ENCODE measurements around the gene PEX1.
"Not testable (repeated sequence)": the region's sequence is repeated elsewhere in the genome, so short reads cannot be mapped to it uniquely, and the experiment has no call there.

The PEX1 gene

DNA sequence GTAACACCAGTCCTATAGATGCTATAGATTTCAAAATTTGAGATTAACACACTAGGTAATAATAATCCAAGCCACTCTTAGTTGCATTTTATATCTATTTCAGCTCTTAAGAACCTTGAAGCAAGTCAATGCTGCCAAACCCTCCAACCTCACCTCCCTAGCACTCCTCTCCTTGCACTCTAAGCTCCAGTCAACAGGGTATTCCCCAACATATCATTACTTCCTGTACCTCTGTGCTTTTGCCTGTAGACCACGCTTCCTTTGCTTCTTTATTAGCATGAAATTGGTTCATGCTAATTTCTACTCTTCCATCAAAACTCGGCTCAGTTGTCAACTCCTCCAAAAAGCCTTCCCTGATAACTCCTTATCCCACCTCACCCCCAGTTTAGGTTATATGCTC lies 24.6 kb downstream of the PEX1 start:
- no peak for DNase-seq

DNA sequence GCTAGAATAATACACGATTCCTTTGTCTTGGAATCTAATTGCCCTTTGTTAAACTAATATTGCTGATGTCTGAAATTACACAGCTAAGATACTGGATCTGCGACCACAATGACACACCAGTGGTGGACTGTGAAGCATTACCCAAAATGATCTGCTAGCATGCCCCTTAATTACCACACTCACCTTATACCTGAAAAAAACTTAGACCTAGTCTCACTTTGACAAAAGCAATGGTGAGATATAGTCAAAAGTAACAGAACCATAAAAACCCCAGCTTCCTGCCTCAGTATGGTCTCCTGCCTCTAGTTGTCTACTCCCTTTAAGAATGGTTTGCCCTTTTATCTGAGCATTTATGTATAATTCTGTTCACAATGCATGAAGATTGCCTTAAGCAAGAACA lies 29.8 kb downstream of the PEX1 start:
- DNase-seq: no peak

DNA sequence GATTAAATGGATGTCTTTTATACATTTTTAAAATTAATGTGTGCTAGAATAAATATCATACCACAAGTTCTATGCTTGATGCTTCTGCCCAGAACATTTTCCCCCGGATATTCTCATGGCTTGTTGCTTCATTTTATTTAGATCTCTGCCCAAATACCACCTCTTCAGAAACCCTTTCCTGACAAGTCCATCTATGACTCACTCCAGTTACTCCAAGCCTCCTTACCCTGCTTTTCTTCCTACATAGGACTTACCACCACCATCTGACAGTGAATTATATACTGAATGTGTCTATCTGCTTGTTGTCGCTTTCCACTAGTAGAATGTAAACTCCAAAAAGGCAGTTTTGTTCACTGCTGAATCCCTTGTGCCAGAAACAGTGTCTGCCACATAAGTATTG lies 31.4 kb downstream of the PEX1 start:
- no peak for DNase-seq

DNA sequence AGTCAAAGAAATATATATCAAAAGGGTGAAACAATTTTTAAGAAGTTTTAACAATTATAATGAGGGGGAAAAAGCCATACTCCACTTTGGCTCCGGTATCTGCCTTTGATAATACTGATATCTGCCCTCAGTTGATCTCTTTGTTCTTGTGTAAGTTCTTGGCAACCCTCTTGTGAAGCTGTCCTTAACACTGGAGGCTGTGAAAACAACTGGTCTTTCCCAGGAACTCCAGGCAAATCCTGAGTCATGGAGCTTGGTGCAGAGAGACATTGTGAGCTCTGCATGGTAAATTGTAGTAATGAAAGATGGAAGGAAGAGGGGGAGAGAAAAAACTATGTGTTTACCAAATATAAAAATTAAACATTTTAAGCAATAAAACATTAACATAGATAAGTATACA lies 38.7 kb downstream of the PEX1 start:
- DNase-seq: no peak

DNA sequence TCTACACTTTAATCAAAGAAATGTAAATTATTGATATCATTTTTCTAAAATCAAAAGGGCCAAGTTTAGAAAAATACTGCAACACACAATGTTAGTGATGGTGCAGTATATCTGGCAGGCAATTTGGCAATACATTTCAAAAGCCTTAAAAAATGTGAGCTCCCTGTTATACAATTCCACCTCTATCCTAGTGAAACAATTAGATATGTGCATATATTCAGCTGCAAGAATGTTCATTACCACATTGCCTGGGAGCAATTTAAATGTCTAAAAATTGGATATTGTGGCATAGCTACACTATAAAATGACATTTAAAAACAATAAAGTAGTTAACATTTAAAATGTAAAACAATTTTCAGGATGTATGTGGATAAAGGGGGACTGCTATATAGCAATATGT lies 40.5 kb downstream of the PEX1 start:
- DNase-seq: no peak

DNA sequence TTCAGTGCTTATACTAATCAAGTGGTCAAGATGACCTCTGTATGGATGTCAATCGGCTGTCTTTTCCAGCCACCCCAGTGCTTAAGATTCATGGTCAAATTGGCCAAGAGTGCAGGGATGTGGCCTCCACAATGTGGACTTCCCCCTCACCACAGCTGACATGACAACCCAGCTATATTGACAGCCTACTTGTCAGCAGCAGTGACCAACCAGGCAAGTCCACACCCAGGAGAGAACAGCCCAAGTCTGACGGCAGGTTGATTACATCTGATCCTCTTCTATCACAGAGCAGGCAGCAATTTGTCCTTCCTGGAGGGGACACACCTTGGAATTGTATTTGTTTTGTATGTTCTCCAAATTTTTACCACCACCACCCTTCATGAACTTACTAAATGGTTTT lies 42.3 kb downstream of the PEX1 start:
- DNase-seq: no peak

DNA sequence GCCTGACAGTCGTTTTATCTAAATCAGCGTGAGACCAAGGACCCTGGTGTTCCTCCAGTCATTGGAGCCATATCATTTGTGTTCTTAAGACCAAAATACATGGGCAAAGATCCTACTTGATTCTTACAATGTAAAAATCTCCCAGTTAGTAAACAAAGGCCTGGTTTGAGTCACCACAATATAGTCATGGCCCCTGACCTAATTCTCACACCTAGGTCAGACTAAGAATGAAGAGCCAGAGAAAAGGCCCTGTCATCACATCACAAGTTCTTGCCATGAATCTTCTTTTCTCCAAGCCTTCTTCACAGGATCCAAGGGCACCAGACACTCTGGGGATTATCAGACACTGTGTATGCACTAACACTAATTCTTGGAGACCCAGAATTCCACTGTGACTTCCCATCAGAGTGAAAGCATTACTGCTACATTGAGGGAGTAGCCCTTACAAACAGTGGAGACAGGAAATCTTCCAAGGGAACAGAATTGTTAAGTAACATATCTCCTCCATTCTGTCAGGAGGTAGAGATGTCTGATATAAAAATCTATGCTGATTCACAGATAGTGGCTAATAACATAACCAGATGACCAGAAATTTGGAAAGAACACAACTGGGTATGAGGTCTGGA lies 42.9 kb downstream of the PEX1 start:
- DNase-seq: no peak

DNA sequence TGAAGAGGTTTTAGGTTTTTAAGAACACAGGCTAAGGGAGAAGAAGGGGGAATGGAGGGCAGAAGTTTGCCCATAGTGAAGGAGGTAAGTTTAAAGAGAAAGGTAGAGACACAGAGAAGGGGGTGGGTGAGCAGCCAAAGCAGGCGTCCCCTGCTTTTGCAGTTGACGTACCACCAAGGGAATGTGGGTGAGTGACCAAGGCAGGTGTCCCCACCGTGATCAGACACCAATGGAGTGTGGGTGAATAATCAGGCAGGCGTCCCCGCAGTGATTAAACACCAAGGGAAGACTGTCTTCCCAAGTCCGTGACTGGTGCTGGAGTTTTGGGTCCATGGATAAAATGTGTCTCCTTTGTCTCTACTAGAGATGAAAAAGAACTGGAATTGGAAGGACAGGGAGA lies 44.1 kb downstream of the PEX1 start:
- DNase-seq: not testable (repeated sequence)

DNA sequence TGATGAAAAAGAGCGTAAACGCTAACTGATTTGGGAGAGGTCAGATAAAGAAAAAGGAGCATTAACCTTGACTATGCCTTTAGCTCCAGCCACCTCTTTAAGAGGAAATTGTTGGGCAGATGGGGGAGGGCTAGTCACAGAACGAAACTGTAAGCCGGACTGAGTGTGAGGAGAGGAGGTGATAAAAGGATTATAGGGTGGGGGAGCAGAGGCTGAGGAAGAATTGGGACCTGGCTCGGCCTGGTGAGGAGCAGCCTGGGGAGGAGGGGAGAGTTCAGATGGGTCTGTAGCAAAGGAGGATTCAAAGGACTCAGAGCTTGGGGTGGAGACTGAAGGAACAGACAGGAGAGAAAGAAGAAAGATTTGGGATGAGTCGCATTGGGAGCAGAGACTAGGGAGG lies 44.7 kb downstream of the PEX1 start:
- DNase-seq: not testable (repeated sequence)

DNA sequence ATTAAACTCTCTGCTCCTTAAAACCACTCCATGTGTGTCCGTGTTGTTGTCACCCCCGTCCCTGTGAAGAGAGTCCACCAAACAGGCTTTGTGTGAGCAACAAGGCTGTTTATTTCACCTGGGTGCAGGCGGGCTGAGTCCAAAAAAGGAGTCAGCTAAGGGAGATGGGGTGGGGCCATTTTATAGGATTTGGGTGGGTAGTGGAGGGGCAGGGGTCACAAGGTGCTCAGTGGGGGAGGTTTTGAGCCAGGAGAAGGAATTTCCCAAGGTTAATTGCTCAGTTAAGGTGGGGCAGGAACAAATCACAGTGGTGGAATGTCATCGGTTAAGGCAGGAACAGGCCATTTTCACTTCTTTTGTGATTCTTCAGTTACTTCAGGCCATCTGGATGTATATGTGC lies 49.2 kb downstream of the PEX1 start:
- DNase-seq: not testable (repeated sequence)

DNA sequence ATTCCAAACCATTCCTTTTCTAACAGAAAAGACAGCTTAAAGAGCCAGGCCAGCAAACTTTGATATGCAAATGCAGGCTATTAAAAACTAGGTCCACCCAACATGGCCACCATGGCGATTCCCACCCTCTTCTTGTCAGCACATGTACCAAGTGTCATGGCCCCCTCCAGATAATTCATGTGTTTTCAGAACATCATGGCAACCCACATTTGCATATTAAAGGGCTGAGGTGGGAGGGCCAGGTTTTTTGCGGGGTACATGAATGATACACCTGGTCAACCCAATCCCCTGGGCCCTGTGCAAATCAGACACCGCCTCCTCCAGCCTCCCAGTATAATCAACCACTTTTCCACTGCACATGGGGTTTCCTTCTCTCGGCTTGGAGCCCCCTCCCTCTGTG lies 49.6 kb downstream of the PEX1 start:
- no peak for DNase-seq

DNA sequence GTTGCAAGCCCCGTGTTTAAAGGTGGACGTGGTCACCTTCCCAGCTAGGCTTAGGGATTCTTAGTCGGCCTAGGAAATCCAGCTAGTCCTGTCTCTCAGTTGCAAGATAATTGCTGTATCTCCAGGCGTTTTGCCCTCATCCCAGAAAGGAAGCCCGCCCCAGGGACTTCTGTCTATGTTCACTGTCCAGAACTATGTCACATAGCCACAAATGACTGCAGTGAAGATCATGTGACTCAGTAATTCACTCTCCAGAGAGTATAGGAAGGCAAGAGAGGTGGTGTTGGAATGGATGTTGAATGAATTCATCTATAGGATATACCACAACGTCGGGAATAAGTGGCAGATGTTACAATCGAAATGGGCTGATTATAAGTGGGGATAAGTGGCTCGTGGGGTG lies 50.2 kb downstream of the PEX1 start:
- no peak for DNase-seq

DNA sequence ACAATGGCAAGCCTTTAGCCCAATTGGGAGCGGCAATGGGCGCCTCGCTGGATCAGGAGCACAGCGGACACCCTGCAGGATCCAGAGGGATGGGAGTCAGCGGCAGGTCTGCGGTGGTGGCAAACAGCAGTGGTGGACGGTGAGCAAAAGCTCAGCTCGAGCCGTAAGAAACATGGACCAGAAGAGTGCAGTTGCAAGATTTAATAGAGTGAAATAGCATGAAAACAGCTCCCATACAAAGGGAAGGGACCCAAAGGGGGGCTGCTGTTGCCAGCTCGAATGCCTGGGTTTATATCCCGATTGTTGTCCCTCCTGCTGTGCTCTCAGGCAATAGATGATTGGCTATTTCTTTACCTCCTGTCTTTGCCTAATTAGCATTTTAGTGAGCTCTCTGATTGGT lies 50.6 kb downstream of the PEX1 start, which contains the start of gene ERVW-1:
Gene ERVW-1 (minus strand): TSS at position 266 of the 400 bp plus-strand sequence. CDS start 7,565 bp downstream, outside the sequence.
- not testable (repeated sequence) for DNase-seq

DNA sequence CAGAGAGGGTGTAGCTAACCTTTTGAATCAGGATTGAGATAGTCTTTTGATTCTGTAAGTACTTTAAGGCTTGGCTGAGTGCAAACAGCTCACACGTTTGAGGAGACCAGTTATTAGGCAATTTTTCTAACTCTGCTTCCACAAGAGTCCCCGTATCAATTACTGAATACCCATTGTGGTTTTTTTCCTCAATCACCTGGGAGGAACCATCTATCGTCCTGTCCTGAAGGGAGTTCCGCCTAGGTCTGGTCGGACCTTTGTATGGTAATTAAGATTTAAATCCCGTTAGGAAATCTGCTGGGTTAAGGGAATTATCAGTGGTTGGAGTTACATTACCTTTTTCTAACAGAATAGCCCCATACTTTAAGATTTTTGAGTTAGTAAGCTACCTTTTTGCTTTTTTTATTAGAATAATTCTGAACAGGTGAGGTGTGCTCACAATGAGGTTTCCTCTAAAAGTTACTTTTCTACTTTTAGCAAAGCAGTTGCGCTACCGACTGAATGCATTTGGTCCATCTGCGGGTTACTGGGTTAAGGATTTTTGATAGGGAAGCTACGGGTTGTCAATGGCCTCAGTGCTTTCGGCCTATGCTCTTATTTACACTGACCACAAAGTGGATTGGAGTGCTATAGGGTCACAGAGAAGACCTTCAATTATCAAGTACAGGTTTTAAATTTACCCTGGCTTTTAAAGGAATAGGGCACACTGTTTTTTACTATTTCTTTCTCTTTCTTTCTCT lies 52.3 kb downstream of the PEX1 start:
- DNase-seq: not testable (repeated sequence)

DNA sequence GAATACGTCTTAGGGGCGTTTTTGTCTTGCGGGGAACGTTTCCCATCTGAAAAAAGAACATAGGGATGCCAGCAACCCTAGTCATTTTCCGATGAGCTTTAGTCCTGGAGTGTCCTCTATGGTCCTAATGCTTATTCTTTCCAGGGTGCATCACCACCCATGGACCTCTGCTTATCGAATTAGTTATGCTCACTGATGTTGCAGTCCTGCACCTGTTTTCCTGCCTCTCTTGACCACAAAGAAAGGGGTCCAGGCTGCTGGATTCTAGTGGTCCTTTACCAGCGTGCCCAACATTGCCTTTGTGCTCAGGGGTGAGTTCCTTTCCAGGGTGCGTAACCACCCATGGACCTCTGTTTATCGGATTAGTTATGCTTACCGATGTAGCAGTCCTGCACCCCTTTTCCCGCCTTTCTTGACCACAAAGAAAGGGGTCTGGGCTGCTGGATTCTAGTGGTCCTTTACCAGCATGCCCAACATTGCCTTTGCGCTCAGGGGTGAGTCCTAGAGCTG lies 53.0 kb downstream of the PEX1 start:
- not testable (repeated sequence) for DNase-seq

DNA sequence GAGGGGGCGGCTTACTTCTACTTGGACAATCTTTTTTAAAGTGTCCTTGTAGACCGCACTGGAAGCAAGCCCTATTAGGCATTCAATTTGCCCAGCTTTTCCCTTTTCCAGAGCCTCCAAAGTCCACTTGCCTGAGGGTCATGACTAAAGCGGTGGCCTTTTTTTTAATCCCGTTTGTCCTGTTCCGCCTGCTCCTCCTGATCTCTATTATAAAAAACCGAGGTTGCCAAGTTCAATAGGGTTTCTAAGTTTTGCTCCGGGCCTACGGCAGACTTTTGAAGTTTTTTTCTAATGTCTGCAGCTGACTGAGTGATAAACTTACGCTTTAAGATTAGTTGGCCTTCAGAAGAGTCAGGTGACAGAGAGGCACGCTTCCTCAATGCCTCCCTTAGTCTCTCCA lies 54.3 kb downstream of the PEX1 start:
- DNase-seq: not testable (repeated sequence)

DNA sequence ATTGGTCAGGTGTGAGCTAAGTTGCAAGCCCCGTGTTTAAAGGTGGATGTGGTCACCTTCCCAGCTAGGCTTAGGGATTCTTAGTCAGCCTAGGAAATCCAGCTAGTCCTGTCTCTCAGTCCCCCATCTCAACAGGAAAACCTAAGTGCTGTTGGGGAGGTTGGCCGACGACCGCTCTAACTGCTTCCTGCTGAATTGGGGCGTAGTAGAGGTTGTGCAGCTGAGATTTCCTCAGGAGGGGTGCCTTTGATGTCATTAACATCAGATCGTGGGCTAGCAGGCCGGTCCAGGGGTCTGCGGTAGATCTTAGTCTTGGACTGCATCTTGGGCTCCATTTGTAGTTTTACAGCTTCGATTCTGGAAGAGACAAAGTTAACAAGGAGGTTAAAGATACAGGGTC lies 59.7 kb downstream of the PEX1 start:
- DNase-seq: not testable (repeated sequence)

DNA sequence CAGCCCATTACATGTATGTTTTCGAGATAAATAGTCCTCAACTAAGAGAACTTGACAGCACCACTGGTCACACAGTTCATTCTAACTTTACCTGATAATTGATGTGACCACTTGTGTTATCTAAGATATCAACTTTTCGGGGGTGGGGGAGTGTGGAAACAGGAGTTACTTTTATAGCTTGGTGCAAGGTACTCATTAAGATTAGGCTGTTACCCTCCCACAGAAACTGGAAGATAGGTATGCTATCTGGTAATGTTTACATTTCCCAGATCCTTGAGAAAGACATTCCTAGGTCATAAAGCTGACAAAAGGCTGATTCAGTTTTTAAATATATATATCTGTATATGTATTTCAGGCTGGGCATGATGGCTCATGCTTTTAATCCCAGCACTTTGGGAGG lies 61.6 kb downstream of the PEX1 start:
- no peak for DNase-seq

DNA sequence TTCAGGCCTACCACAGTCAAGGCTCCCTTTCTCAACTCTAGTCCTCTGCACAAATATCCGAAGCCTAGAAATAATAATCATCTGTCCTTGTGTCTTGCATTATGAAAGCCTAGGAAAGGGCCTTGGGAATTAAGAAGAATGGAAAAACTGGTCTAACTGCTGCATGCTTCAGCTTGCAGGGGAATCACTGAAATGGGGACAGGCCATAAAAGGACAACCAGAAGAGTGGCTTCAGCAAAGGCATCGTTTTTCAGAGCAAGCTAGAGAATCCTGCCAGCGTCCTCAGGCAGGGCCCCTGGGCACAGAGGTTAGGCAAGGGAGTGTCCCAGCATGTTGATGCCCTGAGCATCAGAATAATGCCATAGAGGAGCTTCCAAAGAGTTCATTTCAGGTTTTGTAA lies 63.8 kb downstream of the PEX1 start:
- no peak for DNase-seq

DNA sequence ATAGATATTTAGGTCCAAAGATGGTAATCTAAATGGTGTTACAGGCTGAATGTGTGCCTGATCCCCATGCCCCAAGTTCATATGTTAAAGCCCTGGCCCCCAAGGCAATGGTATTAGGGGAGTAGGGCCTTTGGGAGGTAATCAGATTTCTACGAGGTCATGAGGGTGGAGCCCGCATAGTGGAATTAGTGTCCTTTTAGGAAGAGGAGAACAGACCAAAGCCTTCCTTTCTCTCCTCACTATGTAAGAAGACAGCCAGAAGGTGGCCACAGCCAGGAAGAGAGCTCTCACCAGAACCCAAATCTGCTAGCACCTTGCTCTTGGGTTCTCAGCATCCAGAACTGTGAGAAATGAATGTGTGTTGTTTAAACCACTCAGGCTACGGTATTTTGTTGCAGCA lies 65.8 kb downstream of the PEX1 start:
- no peak for DNase-seq

DNA sequence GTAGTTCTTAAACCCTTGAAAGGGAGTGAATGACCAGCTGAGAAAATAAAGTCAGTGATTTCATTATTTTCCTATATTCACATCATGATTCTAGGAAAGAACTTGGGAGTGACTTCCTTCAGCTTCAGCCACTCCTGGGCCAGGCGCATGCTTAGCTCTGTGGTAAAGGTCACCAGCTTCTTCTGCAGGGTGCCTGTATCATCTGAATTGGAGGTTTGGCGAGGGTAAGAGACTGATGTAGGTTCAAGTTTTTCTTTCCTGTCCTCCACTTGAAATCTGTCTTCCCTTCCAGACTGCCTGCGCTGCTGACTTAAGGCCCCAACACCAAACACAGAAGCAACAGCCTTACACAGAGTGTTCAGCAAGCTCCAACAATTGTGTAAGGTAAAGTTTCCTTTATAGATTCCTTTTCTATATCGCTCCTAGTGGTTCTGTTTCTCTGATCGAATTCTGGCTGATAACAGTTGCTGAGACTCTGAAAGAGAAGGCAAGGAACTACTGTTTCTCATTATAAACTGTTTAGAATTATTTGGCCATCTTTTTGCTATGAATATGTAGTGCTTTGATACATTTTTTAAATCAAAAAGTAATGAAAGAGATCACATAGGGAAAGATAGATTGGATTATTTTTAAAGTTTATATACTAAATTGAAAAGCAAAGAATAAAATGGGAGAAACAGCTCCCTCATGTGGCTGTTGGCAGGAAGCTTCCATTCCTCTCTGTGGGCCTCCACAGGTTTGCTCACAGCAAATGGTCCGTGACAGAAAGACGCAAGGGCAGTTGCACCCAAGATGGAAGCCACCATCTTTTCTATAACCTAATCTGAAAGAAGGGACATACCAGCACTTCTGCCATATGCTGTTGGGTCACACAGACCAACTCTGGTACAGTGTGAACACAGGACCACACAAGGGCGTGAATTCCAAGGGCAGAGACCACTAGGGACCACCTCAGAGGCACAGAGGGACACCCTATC lies 67.0 kb downstream of the PEX1 start:
- peak; percentile 2 for DNase-seq

DNA sequence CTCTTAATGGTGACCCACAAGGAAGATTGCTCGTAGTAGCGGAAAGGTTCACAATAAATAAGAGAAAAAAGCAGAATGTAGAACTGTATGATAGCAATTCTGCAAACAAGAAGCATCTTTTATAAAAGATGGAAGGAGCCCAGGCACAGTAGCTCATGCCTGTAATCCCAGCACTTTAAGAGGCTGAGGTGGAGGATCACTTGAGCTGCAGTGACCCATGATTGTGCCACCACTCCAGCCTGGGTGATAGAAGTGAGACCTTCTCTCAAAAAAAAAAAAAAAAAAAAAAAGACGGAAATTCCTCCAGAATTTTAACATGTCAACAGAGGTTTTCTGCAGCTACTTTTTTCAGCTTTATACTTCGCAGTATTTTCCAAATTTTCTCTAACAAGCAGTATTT lies 67.8 kb downstream of the PEX1 start:
- DNase-seq: no peak

DNA sequence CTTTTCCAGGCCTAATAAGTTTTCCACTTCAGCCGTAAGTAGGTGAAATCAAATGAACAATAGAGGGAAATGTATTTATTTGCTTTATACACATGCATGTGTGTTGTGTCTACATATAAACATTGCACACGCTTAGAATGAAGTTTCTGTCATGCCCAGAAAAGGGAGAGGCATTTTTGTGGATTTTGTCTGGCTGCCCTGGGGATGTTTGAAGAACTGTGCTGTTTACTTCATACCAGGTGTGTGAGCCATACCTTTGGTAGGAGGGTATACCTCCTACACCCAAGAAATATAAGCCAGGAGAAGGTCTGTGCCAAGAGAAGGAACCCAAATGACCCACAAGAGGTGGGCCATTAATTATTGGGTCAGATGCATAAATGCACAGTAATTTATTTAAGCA lies 68.2 kb downstream of the PEX1 start:
- no peak for DNase-seq

Data from NCI-H510A (cell line).